ENCODE data around the gene AKR1A1.
"Not testable (repeated sequence)": the region's sequence is repeated elsewhere in the genome, so short reads cannot be mapped to it uniquely, and the experiment has no call there.

AKR1A1 gene

GRCh38 chr1:45523975-45524374 lies 26.7 kb upstream of the AKR1A1 start:
- DNase-seq: not testable (repeated sequence)

GRCh38 chr1:45526135-45526644 lies 24.4 kb upstream of the AKR1A1 start:
- DNase-seq: no peak

GRCh38 chr1:45530632-45531135 lies 19.9 kb upstream of the AKR1A1 start:
- no peak for DNase-seq

GRCh38 chr1:45531873-45532272 lies 18.8 kb upstream of the AKR1A1 start:
- no peak for DNase-seq

GRCh38 chr1:45535988-45536766 lies 14.4 kb upstream of the AKR1A1 start:
- no peak for DNase-seq

- no peak for DNase-seq
Observed at GRCh38 chr1:45536886-45537285, 13.7 kb upstream of the AKR1A1 start.

GRCh38 chr1:45541193-45541592 lies 9.4 kb upstream of the AKR1A1 start:
- no peak for DNase-seq

- DNase-seq: no peak
Observed at GRCh38 chr1:45542591-45542990, 8.0 kb upstream of the AKR1A1 start.

GRCh38 chr1:45543581-45544417 lies 6.8 kb upstream of the AKR1A1 start:
- peak; percentile 80 for DNase-seq

GRCh38 chr1:45544530-45544929 lies 6.1 kb upstream of the AKR1A1 start:
- DNase-seq: no peak

- peak; percentile 36 for DNase-seq
Observed at GRCh38 chr1:45545019-45545493, 5.6 kb upstream of the AKR1A1 start.

GRCh38 chr1:45545553-45546310 lies 4.9 kb upstream of the AKR1A1 start:
- no peak for DNase-seq

- DNase-seq: no peak
Observed at GRCh38 chr1:45551684-45552083, 1.1 kb downstream of the AKR1A1 start.

GRCh38 chr1:45552331-45552730 lies 1.7 kb downstream of the AKR1A1 start:
- DNase-seq: no peak

GRCh38 chr1:45554198-45554597 lies 3.6 kb downstream of the AKR1A1 start:
- DNase-seq: no peak

GRCh38 chr1:45557422-45557944 lies 6.9 kb downstream of the AKR1A1 start:
- DNase-seq: no peak

GRCh38 chr1:45563843-45564242 lies 13.2 kb downstream of the AKR1A1 start:
- DNase-seq: no peak

- no peak for DNase-seq
Observed at GRCh38 chr1:45566722-45567121, 16.1 kb downstream of the AKR1A1 start.

GRCh38 chr1:45567911-45568310 lies 17.3 kb downstream of the AKR1A1 start:
- DNase-seq: no peak

- DNase-seq: no peak
Observed at GRCh38 chr1:45568421-45568820, 17.8 kb downstream of the AKR1A1 start.

- no peak for DNase-seq
Observed at GRCh38 chr1:45569571-45569961, 18.9 kb downstream of the AKR1A1 start.

- DNase-seq: peak; percentile 81
Observed at GRCh38 chr1:45569962-45570581, 19.4 kb downstream of the AKR1A1 start.
